Activated CD8-positive, alpha-beta memory T cell treated with anti-CD3 and anti-CD28 coated beads for 48 hours (primary cell): ENCODE measurements around the gene USF2.
A peak's percentile ranks its signal among the peaks of the same experiment; 100 is the strongest.

Experiments used
- DNase-seq, 3 experiments: peaks; one replicate each; pipeline ENCODE4 v3.0.0-alpha.2; 2020; ENCODE audit warnings: low read depth in 2 of 3, low spot score in 2 of 3

USF2 gene

GRCh38 chr19:35265126-35265899 lies 3.4 kb upstream of the USF2 start:
- DNase-seq, result no peak

GRCh38 chr19:35265900-35266519 lies 2.8 kb upstream of the USF2 start:
- no peak for DNase-seq

GRCh38 chr19:35266520-35267352 lies 2.0 kb upstream of the USF2 start:
- DNase-seq, result no peak

GRCh38 chr19:35267353-35267817 lies 1.4 kb upstream of the USF2 start:
- peak in 1 of 3 experiments; percentile 10 for DNase-seq

GRCh38 chr19:35267818-35268535 lies 785 bp upstream of the USF2 start:
- peak in 2 of 3 experiments; percentile 43 to 63 for DNase-seq

- peak; percentile 49 to 64 (median 53) for DNase-seq
These were observed 816 bp downstream of the USF2 start for GRCh38 chr19:35269438-35270117.

- DNase-seq, result no peak
These were observed 1.6 kb downstream of the USF2 start for GRCh38 chr19:35270381-35270811.

GRCh38 chr19:35271546-35271945 lies 2.8 kb downstream of the USF2 start:
- DNase-seq, result no peak

GRCh38 chr19:35272122-35272719 lies 3.5 kb downstream of the USF2 start:
- no peak for DNase-seq

- no peak for DNase-seq
These were observed 4.3 kb downstream of the USF2 start for GRCh38 chr19:35272954-35273649.

- DNase-seq, result no peak
These were observed 5.0 kb downstream of the USF2 start for GRCh38 chr19:35273686-35274259.

- DNase-seq, result no peak
These were observed 5.6 kb downstream of the USF2 start for GRCh38 chr19:35274323-35274722.

GRCh38 chr19:35276706-35277281 lies 8.0 kb downstream of the USF2 start:
- DNase-seq, result no peak

- no peak for DNase-seq
These were observed 10.0 kb downstream of the USF2 start for GRCh38 chr19:35278578-35279284.

GRCh38 chr19:35279374-35279773 lies 10.6 kb downstream of the USF2 start:
- no peak for DNase-seq

GRCh38 chr19:35279985-35280821 lies 11.4 kb downstream of the USF2 start:
- no peak for DNase-seq

GRCh38 chr19:35281303-35281702 lies 12.5 kb downstream of the USF2 start:
- no peak for DNase-seq
